GM19025 (cell line): ENCODE results near the gene YTHDF2.
"Not testable (repeated sequence)": the region's sequence is repeated elsewhere in the genome, so short reads cannot be mapped to it uniquely, and the experiment has no call there.

ENCODE experiments used
- ATAC-seq: cut with Tn5 transposase; IDR thresholded peaks from one replicate; pipeline ENCODE4 v1.9.1; 2021; ENCODE audit warnings: mild to moderate bottlenecking, low read depth, moderate library complexity; ENCODE audit not compliant: unreplicated experiment

The YTHDF2 gene

GRCh38 chr1:28758420-28758819, 21.7 kb downstream of the YTHDF2 start:
- ATAC-seq, result no peak

GRCh38 chr1:28759257-28759656, 22.5 kb downstream of the YTHDF2 start:
- ATAC-seq, result no peak

- ATAC-seq, result no peak
These were observed 24.4 kb downstream of the YTHDF2 start for GRCh38 chr1:28761189-28761588.

- ATAC-seq, result no peak
These were observed 29.9 kb downstream of the YTHDF2 start for GRCh38 chr1:28766532-28767183.

- ATAC-seq, result no peak
These were observed 33.9 kb downstream of the YTHDF2 start for GRCh38 chr1:28770601-28771165.

GRCh38 chr1:28771921-28772320, 35.2 kb downstream of the YTHDF2 start:
- ATAC-seq, result not testable (repeated sequence)

- no peak for ATAC-seq
These were observed 36.4 kb downstream of the YTHDF2 start for GRCh38 chr1:28773105-28773504.

GRCh38 chr1:28775121-28775942, 38.6 kb downstream of the YTHDF2 start:
- ATAC-seq, result no peak

GRCh38 chr1:28776341-28776740, 39.6 kb downstream of the YTHDF2 start:
- no peak for ATAC-seq

- no peak for ATAC-seq
These were observed 41.3 kb downstream of the YTHDF2 start for GRCh38 chr1:28778021-28778420.

GRCh38 chr1:28779751-28780408, 43.1 kb downstream of the YTHDF2 start:
- ATAC-seq, result no peak

GRCh38 chr1:28781305-28781704, 44.6 kb downstream of the YTHDF2 start:
- no peak for ATAC-seq

GRCh38 chr1:28782011-28782410, 45.3 kb downstream of the YTHDF2 start:
- no peak for ATAC-seq

GRCh38 chr1:28783363-28783762, 46.6 kb downstream of the YTHDF2 start:
- ATAC-seq, result no peak

GRCh38 chr1:28789412-28789811, 52.7 kb downstream of the YTHDF2 start:
- no peak for ATAC-seq

GRCh38 chr1:28789816-28790215, 53.1 kb downstream of the YTHDF2 start:
- no peak for ATAC-seq

- no peak for ATAC-seq
These were observed 53.8 kb downstream of the YTHDF2 start for GRCh38 chr1:28790377-28791035.

GRCh38 chr1:28791929-28792328, 55.2 kb downstream of the YTHDF2 start:
- ATAC-seq, result not testable (repeated sequence)

GRCh38 chr1:28792644-28793121, 55.9 kb downstream of the YTHDF2 start:
- ATAC-seq, result no peak

GRCh38 chr1:28794582-28794981, 57.8 kb downstream of the YTHDF2 start:
- ATAC-seq, result not testable (repeated sequence)
